WTC11 (cell line): ENCODE results near the gene NEDD8. TPM values are rescaled to one million over a fixed set of nuclear protein-coding genes. Genes with fewer than 3 reads are reported as not detected.

Source experiments
- AFF4 ChIP-seq: sonication (generic); formaldehyde crosslinking; IDR thresholded peaks from 2 replicates; pipeline ENCODE4 v1.8.1; 2023; ENCODE audit warnings: mild to moderate bottlenecking, missing genetic modification reagents, borderline replicate concordance
- AR ChIP-seq: fragments of 250-450 bp; sonication (Bioruptor Pico); IDR thresholded peaks from 2 replicates; pipeline ENCODE4 v1.9.0; 2021; ENCODE audit warnings: mild to moderate bottlenecking
- ARID4B ChIP-seq: sonication (generic); formaldehyde crosslinking; IDR thresholded peaks from 2 replicates; pipeline ENCODE4 v1.8.0; 2023; ENCODE audit warnings: missing genetic modification reagents, mild to moderate bottlenecking, borderline replicate concordance
- ELF4 ChIP-seq: sonication (generic); formaldehyde crosslinking; IDR thresholded peaks from 2 replicates; pipeline ENCODE4 v1.8.1; 2022; ENCODE audit warnings: low read depth, mild to moderate bottlenecking, moderate library complexity, missing genetic modification reagents
- FOXJ3 ChIP-seq: sonication (generic); formaldehyde crosslinking; IDR thresholded peaks from 2 replicates; pipeline ENCODE4 v1.9.0; 2021; ENCODE audit warnings: missing genetic modification reagents, mild to moderate bottlenecking, borderline replicate concordance
- FOXK1 ChIP-seq: sonication (generic); formaldehyde crosslinking; IDR thresholded peaks from 2 replicates; pipeline ENCODE4 v1.8.0; 2022; ENCODE audit warnings: mild to moderate bottlenecking, moderate library complexity, missing genetic modification reagents
- HMGXB4 ChIP-seq: sonication (generic); formaldehyde crosslinking; IDR thresholded peaks from 2 replicates; pipeline ENCODE4 v1.8.1; 2023; ENCODE audit warnings: mild to moderate bottlenecking, moderate library complexity, missing genetic modification reagents
- JUN ChIP-seq: sonication (generic); formaldehyde crosslinking; IDR thresholded peaks from 2 replicates; pipeline ENCODE4 v1.8.0; 2023; ENCODE audit warnings: mild to moderate bottlenecking, missing genetic modification reagents
- MYBL2 ChIP-seq: sonication (generic); formaldehyde crosslinking; IDR thresholded peaks from 2 replicates; pipeline ENCODE4 v1.8.1; 2023; ENCODE audit warnings: mild to moderate bottlenecking, moderate library complexity, missing genetic modification reagents
- NFATC4 ChIP-seq: fragments of 250-450 bp; sonication (Bioruptor Pico); IDR thresholded peaks from 2 replicates; pipeline ENCODE4 v1.9.0; 2021; ENCODE audit warnings: mild to moderate bottlenecking
- NFE2L1 ChIP-seq: sonication (generic); formaldehyde crosslinking; IDR thresholded peaks from 2 replicates; pipeline ENCODE4 v1.8.1; 2023; ENCODE audit warnings: missing genetic modification reagents
- PRDM15 ChIP-seq: sonication (generic); formaldehyde crosslinking; IDR thresholded peaks from 2 replicates; pipeline ENCODE4 v1.8.0; 2022; ENCODE audit warnings: missing genetic modification reagents
- PREB ChIP-seq: sonication (generic); formaldehyde crosslinking; IDR thresholded peaks from 2 replicates; pipeline ENCODE4 v1.8.1; 2022; ENCODE audit warnings: mild to moderate bottlenecking, missing genetic modification reagents, moderate library complexity, borderline replicate concordance
- TEAD1 ChIP-seq: sonication (generic); formaldehyde crosslinking; IDR thresholded peaks from 2 replicates; pipeline ENCODE4 v1.8.0; 2022; ENCODE audit warnings: mild to moderate bottlenecking, missing genetic modification reagents
- TEAD4 ChIP-seq: sonication (generic); formaldehyde crosslinking; IDR thresholded peaks from 2 replicates; pipeline ENCODE4 v1.8.0; 2022; ENCODE audit warnings: mild to moderate bottlenecking, missing genetic modification reagents
- ZMAT4 ChIP-seq: fragments of 250-450 bp; sonication (Bioruptor Pico); IDR thresholded peaks from 2 replicates; pipeline ENCODE4 v1.9.0; 2021; ENCODE audit warnings: mild to moderate bottlenecking
- ZNF232 ChIP-seq: sonication (generic); formaldehyde crosslinking; IDR thresholded peaks from 2 replicates; pipeline ENCODE4 v1.8.0; 2022; ENCODE audit warnings: mild to moderate bottlenecking, missing genetic modification reagents
- ZNF263 ChIP-seq: sonication (generic); formaldehyde crosslinking; IDR thresholded peaks from 2 replicates; pipeline ENCODE4 v1.8.1; 2022; ENCODE audit warnings: low read depth, mild to moderate bottlenecking, moderate library complexity, missing genetic modification reagents
- total RNA-seq: library from RNA; stranded (reverse); gene quantifications from 3 replicates; pipeline ENCODE4 v1.2.3, GENCODE V29; 2021

NEDD8 gene
- total RNA-seq, 1 experiment from 2014 or later, result 233 TPM

GRCh38 chr14:24212924-24213865 is 19.0 kb downstream of the NEDD8 start, which contains the start of gene CHMP4A (continued):
- TF ChIP-seq NFATC4 (CRISPR knock-in tag) (0 out of 2 replicates have a peak, but pooled peaks have one; percentile 66), TEAD4 (CRISPR knock-in tag) (0 out of 2 replicates have a peak, but pooled peaks have one; percentile 25), ARID4B (CRISPR knock-in tag) (peak; percentile 68; the same call in 1 of the 2 replicates), PRDM15 (no peak), ZNF232 (CRISPR knock-in tag) (peak; percentile 73), ELF4 (no peak), HMGXB4 (CRISPR knock-in tag) (peak; percentile 70), AR (CRISPR knock-in tag) (peak; percentile 62; the same call in 1 of the 2 replicates), FOXK1 (CRISPR knock-in tag) (peak; percentile 96), AFF4 (CRISPR knock-in tag) (peak; percentile 75; the same call in 1 of the 2 replicates), PREB (CRISPR knock-in tag) (peak; percentile 87; the same call in 1 of the 2 replicates), MYBL2 (peak; percentile 54; the same call in 1 of the 2 replicates), ZNF263 (CRISPR knock-in tag) (peak; percentile 59; the same call in 1 of the 2 replicates), FOXJ3 (CRISPR knock-in tag) (no peak), TEAD1 (CRISPR knock-in tag) (peak; percentile 72; the same call in 1 of the 2 replicates), NFE2L1 (peak; percentile 51; the same call in 1 of the 2 replicates), ZMAT4 (CRISPR knock-in tag) (peak; percentile 91), JUN (CRISPR knock-in tag) (no peak)
